H9 (cell line): ENCODE results near the gene CFAP45. TPM values are rescaled to one million over a fixed set of nuclear protein-coding genes. Genes with fewer than 3 reads are reported as not detected.

Experiments used
- DNase-seq: peaks from one replicate; pipeline ENCODE4 v3.0.0-alpha.2; 2017
- H2AFZ ChIP-seq: one replicate; pipeline ENCODE4 v1.6.1; 2013; ENCODE audit warnings: mild to moderate bottlenecking, low read length, control low read depth, moderate library complexity
- H2AK5ac ChIP-seq: 2 replicates; pipeline ENCODE4 v1.6.1; 2013; ENCODE audit warnings: low read length, control low read depth, mixed read lengths; ENCODE audit not compliant: insufficient read length
- H2BK120ac ChIP-seq: one replicate; pipeline ENCODE4 v1.6.1; 2013; ENCODE audit warnings: low read depth, mild to moderate bottlenecking, low read length, control low read depth, inconsistent platforms; ENCODE audit not compliant: poor library complexity, severe bottlenecking
- H2BK12ac ChIP-seq: 2 replicates; pipeline ENCODE4 v1.6.1; 2013; ENCODE audit warnings: low read length, control low read depth, mixed read lengths, low read depth; ENCODE audit not compliant: insufficient read length
- H2BK15ac ChIP-seq: 2 replicates; pipeline ENCODE4 v1.6.1; 2013; ENCODE audit warnings: low read depth, low read length, control low read depth
- H2BK20ac ChIP-seq: one replicate; pipeline ENCODE4 v1.6.1; 2013; ENCODE audit warnings: low read depth, mild to moderate bottlenecking, low read length, control low read depth, inconsistent platforms; ENCODE audit not compliant: poor library complexity, severe bottlenecking
- H2BK5ac ChIP-seq: 2 replicates; pipeline ENCODE4 v1.6.1; 2013; ENCODE audit warnings: low read length, control low read depth, mixed read lengths; ENCODE audit not compliant: insufficient read length
- H3K14ac ChIP-seq: 2 replicates; pipeline ENCODE4 v1.6.1; 2013; ENCODE audit warnings: low read length, control low read depth; ENCODE audit not compliant: insufficient read depth
- H3K18ac ChIP-seq: 2 replicates; pipeline ENCODE4 v1.6.1; 2013; ENCODE audit warnings: low read depth, mild to moderate bottlenecking, mixed read lengths, low read length, control low read depth; ENCODE audit not compliant: insufficient read length
- H3K23ac ChIP-seq: 2 replicates; pipeline ENCODE4 v1.6.1; 2013; ENCODE audit warnings: low read length, control low read depth, mixed read lengths, low read depth; ENCODE audit not compliant: insufficient read length
- H3K23me2 ChIP-seq: 2 replicates; pipeline ENCODE4 v1.6.1; 2013; ENCODE audit warnings: low read depth, mild to moderate bottlenecking, mixed read lengths, low read length, control low read depth; ENCODE audit not compliant: insufficient read length, poor library complexity, severe bottlenecking
- H3K27ac ChIP-seq: 2 replicates; pipeline ENCODE4 v1.5.1; 2013; ENCODE audit warnings: low read length, control low read depth, mixed read lengths, low read depth; ENCODE audit not compliant: insufficient read length
- H3K27me3 ChIP-seq: 2 replicates; pipeline ENCODE4 v1.6.1; 2013; ENCODE audit warnings: low read length, control low read depth, inconsistent platforms; ENCODE audit not compliant: insufficient read depth
- H3K4ac ChIP-seq: 2 replicates; pipeline ENCODE4 v1.6.1; 2013; ENCODE audit warnings: low read depth, mild to moderate bottlenecking, control low read depth, inconsistent platforms, low read length, moderate library complexity
- H3K4me1 ChIP-seq: 2 replicates; pipeline ENCODE4 v1.6.1; 2013; ENCODE audit warnings: low read length, control low read depth, inconsistent platforms; ENCODE audit not compliant: insufficient read depth
- H3K4me2 ChIP-seq: 2 replicates; pipeline ENCODE4 v1.6.1; 2013; ENCODE audit warnings: low read length, control low read depth, mixed read lengths; ENCODE audit not compliant: insufficient read length, insufficient read depth
- H3K56ac ChIP-seq: 2 replicates; pipeline ENCODE4 v1.6.1; 2013; ENCODE audit warnings: low read depth, mild to moderate bottlenecking, mixed read lengths, low read length, control low read depth; ENCODE audit not compliant: insufficient read length
- H3K79me1 ChIP-seq: 2 replicates; pipeline ENCODE4 v1.6.1; 2013; ENCODE audit warnings: low read depth, mild to moderate bottlenecking, moderate library complexity, low read length, control low read depth, inconsistent platforms; ENCODE audit not compliant: insufficient read depth, poor library complexity, severe bottlenecking
- H3K79me2 ChIP-seq: 2 replicates; pipeline ENCODE4 v1.6.1; 2013; ENCODE audit warnings: low read length, control low read depth, inconsistent platforms; ENCODE audit not compliant: insufficient read depth
- H3K9ac ChIP-seq: 2 replicates; pipeline ENCODE4 v1.6.1; 2013; ENCODE audit warnings: low read length, control low read depth, mixed read lengths; ENCODE audit not compliant: insufficient read length; ENCODE audit errors: extremely low read depth
- H3K9me3 ChIP-seq: one replicate; pipeline ENCODE4 v1.6.1; 2013; ENCODE audit warnings: low read depth, low read length, inconsistent platforms; ENCODE audit not compliant: control insufficient read depth
- H3T11ph ChIP-seq: one replicate; pipeline ENCODE4 v1.6.1; 2013; ENCODE audit warnings: mild to moderate bottlenecking, low read length, control low read depth, inconsistent platforms
- H4K20me1 ChIP-seq: one replicate; pipeline ENCODE4 v1.6.1; 2013; ENCODE audit not compliant: control insufficient read depth, insufficient read length, insufficient read depth
- H4K5ac ChIP-seq: 2 replicates; pipeline ENCODE4 v1.6.1; 2013; ENCODE audit warnings: low read depth, mild to moderate bottlenecking, mixed read lengths, low read length, control low read depth; ENCODE audit not compliant: insufficient read length
- H4K8ac ChIP-seq: replicated peaks from 2 replicates; pipeline ENCODE4 v1.6.1; 2013; ENCODE audit warnings: low read length, control low read depth, mixed read lengths, low read depth; ENCODE audit not compliant: insufficient read length
- H4K91ac ChIP-seq: 2 replicates; pipeline ENCODE4 v1.6.1; 2013; ENCODE audit warnings: low read depth, mild to moderate bottlenecking, moderate library complexity, mixed read lengths, low read length, control low read depth; ENCODE audit not compliant: insufficient read length
- H3K27ac Mint-ChIP-seq, 3 experiments: 2 replicates in 2 of 3; 3 replicates in 1 of 3; pipeline ENCODE4 v1.8.0; 2020 to 2021; ENCODE audit warnings: mixed read lengths in 3 of 3, mild to moderate bottlenecking in 1 of 3, moderate library complexity in 1 of 3
- H3K27me3 Mint-ChIP-seq: 2 replicates; pipeline ENCODE4 v1.8.0; 2021; ENCODE audit warnings: low read depth, mild to moderate bottlenecking, moderate library complexity, mixed read lengths
- H3K36me3 Mint-ChIP-seq, 3 experiments: 2 replicates in 2 of 3; 3 replicates in 1 of 3; pipeline ENCODE4 v1.8.0; 2020 to 2021; ENCODE audit warnings: low read depth in 3 of 3, mixed read lengths in 3 of 3; ENCODE audit not compliant: insufficient read depth in 1 of 3
- H3K4me1 Mint-ChIP-seq, 2 experiments: 2 replicates each; pipeline ENCODE4 v1.8.0; 2020; ENCODE audit warnings: mixed read lengths in 2 of 2
- H3K4me3 Mint-ChIP-seq, 2 experiments: 2 replicates in 1 of 2; 3 replicates in 1 of 2; pipeline ENCODE4 v1.8.0; 2020 to 2021; ENCODE audit warnings: mild to moderate bottlenecking in 2 of 2, mixed read lengths in 2 of 2, moderate library complexity in 1 of 2
- H3K9me3 Mint-ChIP-seq, 2 experiments: 2 replicates in 1 of 2; 3 replicates in 1 of 2; pipeline ENCODE4 v1.8.0; 2020; ENCODE audit warnings: mild to moderate bottlenecking in 2 of 2, mixed read lengths in 2 of 2, moderate library complexity in 1 of 2
- CTCF ChIP-seq: fragments of 200-600 bp; sonication (generic); conservative IDR thresholded peaks from 3 replicates; pipeline ENCODE4 v1.8.0; 2021; ENCODE audit warnings: antibody characterized with exemption, mild to moderate bottlenecking
- WGBS: extraction: QIAGEN DNeasy Blood & Tissue Kit; methylation state at CpG from one replicate; pipeline ENCODE4 v1.1.7; 2013; ENCODE audit warnings: missing lambda C conversion rate, low lambda C conversion rate, mixed read lengths; ENCODE audit not compliant: insufficient read length; ENCODE audit errors: extremely low coverage; 5-methylcytosine and 5-hydroxymethylcytosine counted together
- total RNA-seq: library from RNA; stranded (reverse); gene quantifications from 2 replicates; pipeline ENCODE4 v1.2.1, GENCODE V29; 2021

Gene CFAP45
- total RNA-seq, 1 experiment from 2014 or later: 0.85 TPM

- Histone ChIP-seq H4K8ac (no peak overlapping the region), H3K4me2 (no peak overlapping the region), H4K5ac (no peak overlapping the region), H3K9ac (no peak overlapping the region), H2BK20ac (no peak overlapping the region), H3K4ac (no peak overlapping the region), H3K27ac (no peak overlapping the region), H3K27me3 (no peaks in the 10 kb centered on the region), H2BK15ac (no peak overlapping the region), H2BK5ac (no peak overlapping the region), H4K91ac (no peak overlapping the region), H3K79me1 (no peaks in the 10 kb centered on the region), H3K14ac (no peak overlapping the region), H4K20me1 (no peaks in the 10 kb centered on the region), H2BK12ac (no peak overlapping the region), H3K18ac (no peak overlapping the region), H3K23ac (no peak overlapping the region), H2BK120ac (no peak overlapping the region), H2AK5ac (no peak overlapping the region), H3K4me1 (no peaks in the 10 kb centered on the region; the same call in 1 of the 2 replicates), H3K79me2 (no peaks in the 10 kb centered on the region), H3K9me3 (no peaks in the 10 kb centered on the region), H3K23me2 (no peaks in the 10 kb centered on the region), H3K56ac (no peak overlapping the region), H2AFZ (no peak overlapping the region), H3T11ph (no peak overlapping the region)
- no peak overlapping the region for H3K27ac Mint-ChIP-seq
- H3K4me1 Mint-ChIP-seq: peaks cover 26 to 32% of the 10 kb centered on the region in 2 experiments
- H3K27me3 Mint-ChIP-seq: peaks cover 1% of the 10 kb centered on the region; the same call in 1 of the 2 replicates
- DNase-seq: no peak
- no CpG with 5 or more reads among the region's 14 CpGs for WGBS
- peaks cover 17 to 25% (median 24%) of the 10 kb centered on the region in 3 experiments for H3K36me3 Mint-ChIP-seq
- no peak for TF ChIP-seq CTCF
- no peaks in the 10 kb centered on the region for H3K9me3 Mint-ChIP-seq
- H3K4me3 Mint-ChIP-seq: no peak overlapping the region
Measured at GRCh38 chr1:159934136-159935039, 34.4 kb upstream of the CFAP45 start.
